Esophagus squamous epithelium (tissue), 4 donors: ENCODE measurements around the gene CAPN2.

ENCODE experiments used
- POLR2A ChIP-seq, 4 donors: fragments of 450-650 bp; IDR thresholded peaks; one replicate each; pipeline ENCODE4 v1.6.1; 2017; ENCODE audit warnings: antibody characterized with exemption in 4 of 4, mild to moderate bottlenecking in 4 of 4, moderate library complexity in 3 of 4
- TF ChIP-seq, protein P1 (sequence below), 6 experiments: fragments of 450-650 bp in 4 of 6; fragments of 200-600 bp in 2 of 6; sonication (generic) in 2 of 6; IDR thresholded peaks; one replicate each; pipeline ENCODE4 v1.5.1; 2016 to 2019; ENCODE audit warnings: antibody characterized with exemption in 6 of 6, mild to moderate bottlenecking in 4 of 6, moderate library complexity in 4 of 6

DNA sequence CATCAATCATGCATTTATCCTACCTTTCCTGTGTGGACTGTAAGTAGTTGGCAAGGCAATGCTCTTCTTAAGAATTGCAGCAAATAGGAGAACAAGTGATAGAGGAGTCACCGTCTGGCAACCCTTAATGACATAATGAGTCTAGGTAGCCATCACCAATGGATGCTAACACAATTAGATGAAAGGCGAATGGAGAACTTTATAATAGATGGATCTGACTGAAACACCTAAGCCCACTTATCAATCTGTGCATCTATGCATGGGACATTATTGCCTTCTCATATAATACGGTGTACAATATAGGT lies 27.9 kb upstream of the CAPN2 start:
- TF ChIP-seq, protein P1, sequence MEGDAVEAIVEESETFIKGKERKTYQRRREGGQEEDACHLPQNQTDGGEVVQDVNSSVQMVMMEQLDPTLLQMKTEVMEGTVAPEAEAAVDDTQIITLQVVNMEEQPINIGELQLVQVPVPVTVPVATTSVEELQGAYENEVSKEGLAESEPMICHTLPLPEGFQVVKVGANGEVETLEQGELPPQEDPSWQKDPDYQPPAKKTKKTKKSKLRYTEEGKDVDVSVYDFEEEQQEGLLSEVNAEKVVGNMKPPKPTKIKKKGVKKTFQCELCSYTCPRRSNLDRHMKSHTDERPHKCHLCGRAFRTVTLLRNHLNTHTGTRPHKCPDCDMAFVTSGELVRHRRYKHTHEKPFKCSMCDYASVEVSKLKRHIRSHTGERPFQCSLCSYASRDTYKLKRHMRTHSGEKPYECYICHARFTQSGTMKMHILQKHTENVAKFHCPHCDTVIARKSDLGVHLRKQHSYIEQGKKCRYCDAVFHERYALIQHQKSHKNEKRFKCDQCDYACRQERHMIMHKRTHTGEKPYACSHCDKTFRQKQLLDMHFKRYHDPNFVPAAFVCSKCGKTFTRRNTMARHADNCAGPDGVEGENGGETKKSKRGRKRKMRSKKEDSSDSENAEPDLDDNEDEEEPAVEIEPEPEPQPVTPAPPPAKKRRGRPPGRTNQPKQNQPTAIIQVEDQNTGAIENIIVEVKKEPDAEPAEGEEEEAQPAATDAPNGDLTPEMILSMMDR (IDR thresholded peaks at IDR 0.05), result no peak
- TF ChIP-seq POLR2A (IDR thresholded peaks at IDR 0.05), result no peak
